GM18498 (cell line): ENCODE measurements around the gene MIF4GD.
"Not testable (repeated sequence)": the region's sequence is repeated elsewhere in the genome, so short reads cannot be mapped to it uniquely, and the experiment has no call there.

Source experiments
- ATAC-seq: cut with Tn5 transposase; IDR thresholded peaks from one replicate; pipeline ENCODE4 v1.9.1; 2021; ENCODE audit warnings: mild to moderate bottlenecking, moderate library complexity; ENCODE audit not compliant: unreplicated experiment

The MIF4GD gene

DNA sequence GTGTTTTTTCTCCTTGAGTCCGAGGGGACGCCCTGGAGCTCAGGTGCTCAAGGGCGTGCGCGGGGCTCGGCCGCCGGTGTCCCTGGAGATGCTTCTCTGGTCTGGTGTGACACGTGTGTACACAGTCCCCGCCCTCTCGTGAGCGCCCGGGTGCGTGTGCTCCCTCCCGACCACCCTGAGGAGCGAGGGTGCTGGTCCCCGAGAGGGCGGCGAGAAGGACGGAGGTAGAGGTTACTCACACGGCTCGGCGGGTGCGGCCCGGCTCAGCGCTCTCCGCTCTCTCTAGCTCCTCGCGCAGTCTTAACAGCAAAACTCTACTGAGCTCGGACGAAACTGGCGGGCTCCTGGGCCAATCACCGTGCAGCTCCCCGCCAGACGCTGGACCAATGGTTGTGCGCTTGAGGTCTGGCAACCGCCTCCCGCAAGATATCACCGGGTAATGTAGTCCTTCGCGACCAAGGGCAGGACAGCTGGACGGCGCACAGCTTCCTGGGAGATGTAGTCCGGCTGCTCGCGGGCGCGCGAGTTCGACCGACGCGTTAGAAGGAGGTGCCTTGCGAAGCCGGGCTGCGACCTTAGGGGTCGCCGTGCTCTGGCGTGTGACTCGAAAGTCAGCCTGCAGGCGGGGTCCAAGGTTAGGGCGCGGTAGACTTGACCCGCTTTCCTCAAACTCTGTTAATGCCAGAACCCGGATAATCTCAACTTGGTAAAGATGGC is 18.2 kb upstream of the MIF4GD start, which contains the start of gene SLC25A19:
SLC25A19 (minus strand) TSS at position 319 of the 717 bp plus-strand sequence. CDS start 2,669 bp downstream, outside the sequence.
- ATAC-seq: peak; percentile 89

DNA sequence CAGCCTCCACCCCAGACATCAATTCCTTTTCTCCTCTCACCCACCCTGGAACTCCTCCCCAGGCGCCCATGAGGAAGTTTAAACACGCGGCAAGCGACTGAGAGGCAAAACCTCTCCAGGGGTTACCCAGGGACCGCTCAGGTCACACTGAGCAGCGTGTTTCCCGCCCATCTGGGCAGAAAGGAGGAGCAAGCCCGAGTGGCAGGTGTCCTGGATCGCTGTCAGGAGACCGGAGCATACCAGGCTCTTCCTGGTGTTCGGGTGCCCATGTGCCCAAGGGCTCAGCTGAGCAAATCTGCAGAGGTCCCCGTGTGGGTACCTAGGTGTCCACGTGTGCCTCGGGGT is 17.7 kb upstream of the MIF4GD start:
- ATAC-seq: peak; percentile 17

DNA sequence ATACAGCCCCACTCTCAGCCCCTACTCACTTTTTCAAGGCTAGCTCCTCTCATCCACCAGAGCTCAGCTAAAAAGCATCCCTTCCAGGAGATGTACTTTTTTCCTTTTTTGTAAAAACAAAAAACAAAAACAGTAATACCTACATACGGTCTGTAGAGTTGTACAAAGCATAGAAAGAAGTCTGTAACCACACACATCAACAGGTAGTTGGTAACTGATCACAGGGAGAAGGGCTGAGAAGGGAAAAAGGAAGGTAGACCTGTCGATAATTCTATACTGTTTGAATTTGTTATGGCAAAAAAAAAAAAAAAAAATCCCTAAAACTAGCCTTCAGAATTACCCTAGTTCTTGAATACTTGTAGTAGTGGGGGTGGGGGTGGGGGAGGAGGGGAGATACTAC is 17.3 kb upstream of the MIF4GD start:
- ATAC-seq: no peak

- no peak for ATAC-seq
Observed at GRCh38 chr17:75287221-75287620, 16.2 kb upstream of the MIF4GD start.

GRCh38 chr17:75285123-75285522 is 14.1 kb upstream of the MIF4GD start:
- no peak for ATAC-seq

- not testable (repeated sequence) for ATAC-seq
Observed at GRCh38 chr17:75280189-75280588, 9.2 kb upstream of the MIF4GD start.

GRCh38 chr17:75277664-75278071 is 6.6 kb upstream of the MIF4GD start:
- ATAC-seq: no peak

DNA sequence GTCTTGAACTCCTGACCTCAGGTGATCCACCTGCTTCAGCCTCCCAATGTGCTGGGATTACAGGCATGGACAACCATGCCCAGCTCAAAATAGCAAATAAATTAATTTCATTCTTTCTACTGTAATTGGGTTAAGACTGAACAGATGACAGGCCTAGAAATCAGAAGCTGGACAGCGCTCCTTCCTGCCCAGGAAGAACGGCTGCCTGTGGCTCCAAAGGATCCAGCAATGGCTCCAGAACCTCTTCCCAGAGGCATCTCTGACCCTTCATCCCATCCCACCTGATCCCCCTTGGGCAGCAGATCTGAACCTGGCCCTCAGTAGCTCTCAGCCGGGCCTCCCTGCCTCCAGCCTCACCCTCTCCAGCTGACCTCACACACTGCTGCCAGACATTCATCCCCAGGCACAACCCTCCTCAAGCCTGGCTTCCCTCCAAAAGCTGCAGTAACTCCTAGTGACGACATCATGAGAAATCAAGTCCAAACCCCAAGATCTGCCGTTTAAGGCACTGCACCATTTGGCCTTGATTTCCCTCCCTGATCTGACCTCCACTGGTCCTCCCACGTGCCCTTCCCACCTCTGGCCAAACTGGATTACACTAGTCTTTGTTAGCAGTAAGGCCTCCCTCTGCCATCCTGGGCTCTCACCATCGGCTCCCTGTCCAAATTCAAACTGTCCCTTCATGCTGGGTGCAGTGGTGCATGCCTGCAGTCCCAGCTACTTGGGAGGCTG is 3.1 kb upstream of the MIF4GD start:
- ATAC-seq: no peak

- no peak for ATAC-seq
Observed at GRCh38 chr17:75272848-75273184, 1.8 kb upstream of the MIF4GD start.

- no peak for ATAC-seq
Observed at GRCh38 chr17:75271955-75272847, 1.2 kb upstream of the MIF4GD start.

DNA sequence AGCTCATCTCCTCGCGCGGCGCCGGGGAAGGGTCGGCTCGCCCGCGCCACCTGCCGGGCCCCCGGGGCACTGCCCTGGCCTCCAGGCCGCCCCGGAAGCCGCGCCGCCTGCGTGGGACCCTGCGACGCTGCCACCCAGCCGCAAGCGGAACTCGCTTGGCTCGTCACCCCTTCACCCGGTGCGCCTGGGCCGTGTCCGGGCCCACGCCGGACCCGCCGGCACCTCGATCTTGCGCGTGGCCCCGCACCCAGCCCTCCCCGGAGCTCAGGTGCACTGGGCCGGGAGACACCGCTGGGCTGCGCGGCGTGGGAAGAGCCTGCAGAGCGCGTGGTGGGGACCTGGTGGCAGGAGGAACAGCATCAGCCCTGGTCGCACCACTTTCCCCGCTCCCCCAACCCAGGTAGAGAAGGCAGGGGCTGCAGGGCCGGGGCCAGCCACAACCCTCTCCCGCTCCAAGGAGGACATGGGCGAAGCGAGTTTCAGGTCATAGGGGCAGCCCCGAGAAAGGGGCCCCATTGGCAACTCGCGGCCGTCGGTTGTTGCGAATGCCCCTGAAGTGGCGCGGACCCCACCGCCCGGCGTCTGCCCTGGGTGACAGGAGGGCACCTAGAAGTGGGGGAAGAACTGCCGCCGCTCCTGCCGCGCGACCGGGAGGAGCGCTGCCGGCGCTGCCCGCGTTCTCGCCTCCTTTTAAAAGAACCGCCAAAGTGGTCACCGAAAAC is 363 bp upstream of the MIF4GD start:
- ATAC-seq: peak; percentile 81

DNA sequence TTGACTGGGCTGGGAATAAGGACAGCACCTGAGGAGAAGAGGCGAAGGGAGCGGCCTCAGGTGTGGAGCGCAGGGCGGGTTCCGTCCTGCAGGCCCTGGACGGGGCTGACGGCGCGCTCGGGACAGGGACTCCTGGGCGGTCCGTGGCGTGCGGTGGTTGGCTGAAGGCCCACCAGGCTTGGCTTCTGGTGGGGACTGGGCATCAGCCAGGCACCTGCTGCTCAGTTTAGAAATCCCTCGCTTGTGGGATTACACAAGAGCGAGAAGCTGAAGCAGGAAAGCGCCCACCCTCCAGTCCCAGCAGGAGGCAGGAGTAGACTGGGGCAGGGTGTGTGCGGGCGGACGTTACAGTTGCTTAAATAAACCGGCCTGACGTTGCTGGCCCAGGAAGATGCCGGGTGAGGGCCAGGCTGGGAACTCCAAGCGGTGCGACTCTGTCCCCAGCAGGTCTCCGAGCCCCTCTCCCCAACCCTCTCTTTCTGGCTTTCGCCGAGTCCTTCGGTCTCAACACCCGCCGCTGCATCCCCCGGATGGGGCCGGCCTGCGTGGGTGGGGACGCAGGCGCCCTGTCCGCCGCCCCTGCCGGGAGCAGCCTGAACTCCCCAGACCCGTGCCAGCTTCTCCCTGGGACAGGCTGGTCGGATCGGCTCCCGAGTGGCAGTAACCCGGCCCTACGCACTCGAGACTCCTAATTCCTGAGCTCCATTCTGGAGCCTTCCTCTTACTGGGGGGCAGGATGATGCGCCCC is 639 bp downstream of the MIF4GD start:
- peak; percentile 39 for ATAC-seq

DNA sequence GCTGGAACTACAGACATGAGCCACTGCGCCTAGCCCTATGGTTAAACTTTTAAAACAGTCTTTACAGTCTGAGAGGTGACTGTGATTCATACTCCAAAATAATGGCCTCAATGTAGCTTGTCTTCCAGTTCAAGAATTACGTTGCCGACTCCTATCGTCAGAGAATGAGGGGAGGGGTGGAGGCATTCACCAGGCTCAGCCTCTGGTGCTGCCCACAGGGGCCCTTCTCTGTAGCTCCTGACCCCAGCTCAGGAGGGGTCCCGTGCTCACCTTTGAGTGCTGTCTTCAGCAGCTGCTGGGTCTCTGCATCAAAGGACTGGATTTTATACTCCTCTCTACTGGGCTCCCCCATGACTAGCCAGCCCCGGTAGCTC is 1.2 kb downstream of the MIF4GD start:
- no peak for ATAC-seq

DNA sequence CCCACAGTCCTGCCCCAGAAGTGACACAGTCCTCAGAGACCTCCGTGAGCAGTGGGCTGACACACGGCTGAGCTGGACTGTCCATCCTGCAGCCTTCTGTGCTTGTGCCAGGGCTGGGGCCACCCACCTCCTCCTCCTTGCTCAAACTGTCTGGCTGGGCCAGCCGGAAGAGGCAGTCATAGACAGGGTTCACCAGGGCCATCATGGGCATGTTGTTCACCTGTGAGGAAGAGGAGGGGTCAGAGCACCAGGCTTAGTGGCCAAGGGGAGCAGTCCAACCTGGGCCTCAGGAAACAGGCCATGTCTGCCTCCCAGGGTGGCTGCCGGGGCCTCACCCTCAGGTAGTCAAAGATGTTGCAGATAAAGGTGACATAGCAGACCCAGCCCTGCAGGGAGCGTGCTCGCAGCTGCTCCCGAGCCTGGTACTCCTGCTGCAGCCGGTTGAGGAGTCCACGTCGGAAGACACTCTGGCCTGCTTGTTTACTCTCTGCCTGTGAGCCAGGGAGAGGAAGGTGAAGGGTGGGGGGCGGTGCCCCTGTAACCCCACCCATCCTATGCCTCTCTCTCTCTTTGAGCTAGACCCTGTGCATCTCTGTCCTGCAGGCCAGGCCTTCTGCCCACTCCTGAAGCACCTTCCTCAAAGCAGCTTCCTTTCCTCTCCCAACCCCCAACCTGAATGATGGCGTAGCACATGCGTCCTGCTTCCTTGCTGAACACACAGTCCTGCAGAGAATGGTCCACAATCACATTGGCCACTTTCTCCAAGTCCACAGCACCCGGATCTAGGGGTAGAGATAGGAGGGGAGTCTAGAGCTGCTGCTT is 3.4 kb downstream of the MIF4GD start:
- no peak for ATAC-seq

- ATAC-seq: no peak
Observed at GRCh38 chr17:75267153-75267410, 3.9 kb downstream of the MIF4GD start.

DNA sequence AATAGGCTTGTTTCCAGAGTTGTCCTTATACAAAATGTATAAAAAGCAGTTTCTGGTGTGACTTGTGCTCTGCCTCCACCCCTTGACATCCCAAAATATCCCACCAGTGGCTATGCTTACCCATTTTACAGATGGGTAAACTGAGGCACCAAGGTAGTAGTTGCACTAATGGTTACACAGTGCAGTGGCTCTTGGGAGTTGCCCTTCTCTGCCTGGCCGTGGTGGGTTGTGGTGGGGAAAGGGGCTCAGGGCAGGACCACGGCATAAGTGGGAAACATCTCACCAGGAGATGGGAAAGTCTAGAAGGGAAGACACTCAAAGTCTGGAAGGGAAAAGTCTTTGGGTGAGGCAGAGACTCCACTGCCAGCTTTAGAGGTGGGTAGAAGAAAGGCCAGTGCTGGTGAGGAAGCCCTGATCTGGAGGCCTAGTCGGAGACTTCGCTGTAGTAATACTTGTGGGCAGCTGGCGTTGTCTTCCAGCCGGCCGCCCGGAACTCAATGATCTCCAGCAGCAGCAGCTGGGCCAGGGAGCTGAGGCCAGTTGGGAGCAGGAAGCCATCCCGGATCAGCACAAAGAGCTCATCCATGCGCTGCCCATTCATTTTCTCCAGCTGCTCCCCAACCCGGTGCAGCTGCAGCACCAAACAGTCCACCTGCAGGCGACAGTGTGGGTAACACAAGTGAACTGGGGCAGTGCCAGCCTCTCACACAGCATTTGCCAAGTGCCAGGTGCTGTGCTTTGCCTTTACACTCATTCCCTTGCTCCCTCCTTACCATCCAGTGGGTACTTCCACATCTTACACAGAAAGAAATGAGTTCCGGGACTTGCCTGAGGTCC is 4.5 kb downstream of the MIF4GD start:
- no peak for ATAC-seq

GRCh38 chr17:75265614-75266315 is 5.3 kb downstream of the MIF4GD start:
- ATAC-seq: no peak

DNA sequence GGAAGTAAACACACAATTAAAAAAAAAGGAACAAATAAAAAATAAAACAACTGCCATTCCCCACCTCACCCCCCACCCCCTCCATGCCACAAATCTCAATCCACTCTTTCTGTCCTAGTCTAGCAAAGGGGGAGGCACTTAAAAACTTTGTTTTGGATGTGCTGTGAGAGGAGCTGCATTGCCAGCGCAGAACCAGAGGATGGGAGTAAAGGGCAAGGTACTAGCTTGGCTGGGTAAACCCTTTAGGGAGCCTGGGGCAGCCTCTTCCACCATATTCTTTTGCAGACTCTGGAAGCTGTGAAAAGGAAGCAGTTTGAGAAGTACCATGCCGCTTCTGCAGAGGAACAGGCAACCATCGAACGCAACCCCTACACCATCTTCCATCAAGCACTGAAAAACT is 8.0 kb downstream of the MIF4GD start:
- no peak for ATAC-seq
